Mononuclear cell (primary cell): ENCODE measurements around the gene CA10. TPM values are rescaled to one million over a fixed set of nuclear protein-coding genes. Genes with fewer than 3 reads are reported as not detected.

Experiments used
- H3K27me3 ChIP-seq: 2 replicates; pipeline ENCODE4 v1.6.0; 2011; ENCODE audit warnings: low read length, control low read depth; ENCODE audit not compliant: insufficient read depth
- H3K4me1 ChIP-seq: 2 replicates; pipeline ENCODE4 v1.5.1; 2011; ENCODE audit warnings: mild to moderate bottlenecking, low read length, control low read depth; ENCODE audit not compliant: insufficient read depth
- H3K4me3 ChIP-seq: 2 replicates; pipeline ENCODE4 v1.5.1; 2011; ENCODE audit warnings: mild to moderate bottlenecking, low read length, moderate library complexity
- H3K9me3 ChIP-seq: 2 replicates; pipeline ENCODE4 v1.5.1; 2011; ENCODE audit warnings: low read depth, mild to moderate bottlenecking, control low read depth, low read length
- total RNA-seq: library from RNA; depleted of rRNA; stranded (reverse); fragments of >200 nt; gene quantifications from one replicate; pipeline ENCODE4 v1.2.3, GENCODE V29; 2012

Gene CA10
- total RNA-seq, 1 donor: 0.10 TPM

- Histone ChIP-seq H3K4me1 (no peaks in the 10 kb centered on the region), H3K4me3 (no peak overlapping the region), H3K27me3 (no peaks in the 10 kb centered on the region), H3K9me3 (no peaks in the 10 kb centered on the region)
Observed at GRCh38 chr17:51913491-51914205, 244.9 kb downstream of the CA10 start.

DNA sequence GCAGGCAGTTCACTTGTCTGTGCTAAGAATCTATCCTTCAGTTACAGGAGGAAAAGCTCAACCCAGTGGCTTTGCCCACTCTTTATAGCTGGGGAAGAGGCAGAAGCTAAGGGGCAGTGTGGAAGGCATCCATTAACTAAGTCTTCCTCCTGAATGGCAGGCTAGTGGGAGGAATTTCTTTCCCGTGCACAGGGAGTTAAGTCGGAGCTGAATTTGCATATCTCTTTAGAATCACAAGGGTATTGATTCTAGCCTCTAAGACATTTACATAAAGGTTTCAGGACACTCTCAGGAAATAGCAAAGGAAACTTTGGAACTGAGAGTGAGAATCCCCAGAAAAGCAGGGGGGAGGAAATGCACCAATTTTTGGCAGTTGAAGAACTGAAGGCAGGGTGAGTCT is 245.6 kb downstream of the CA10 start:
- Histone ChIP-seq H3K4me1 (no peaks in the 10 kb centered on the region), H3K27me3 (no peaks in the 10 kb centered on the region), H3K4me3 (no peak overlapping the region)

DNA sequence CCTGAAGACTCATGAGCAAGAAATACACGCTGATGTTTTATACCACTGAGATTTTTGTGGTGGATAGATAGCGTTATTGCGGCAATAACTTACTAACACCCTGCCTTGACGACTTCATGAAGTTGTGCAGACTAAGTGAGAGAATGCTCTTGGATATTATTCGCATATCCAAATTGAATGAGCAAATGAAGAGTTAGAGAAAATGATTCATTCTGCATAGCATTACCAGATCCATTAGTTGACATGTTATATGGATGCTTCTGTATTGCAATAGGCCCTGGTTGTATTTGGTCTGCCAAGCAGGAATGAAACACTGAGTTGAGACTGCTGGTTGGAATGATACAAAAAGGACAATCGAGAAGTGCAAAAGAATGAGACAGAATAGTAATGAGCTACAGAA is 247.3 kb downstream of the CA10 start:
- Histone ChIP-seq H3K9me3 (no peaks in the 10 kb centered on the region), H3K27me3 (no peaks in the 10 kb centered on the region), H3K4me3 (no peak overlapping the region), H3K4me1 (no peaks in the 10 kb centered on the region)

More for the DNA sequence above, 245.6 kb downstream of the CA10 start:
- H3K9me3 ChIP-seq: no peaks in the 10 kb centered on the region

DNA sequence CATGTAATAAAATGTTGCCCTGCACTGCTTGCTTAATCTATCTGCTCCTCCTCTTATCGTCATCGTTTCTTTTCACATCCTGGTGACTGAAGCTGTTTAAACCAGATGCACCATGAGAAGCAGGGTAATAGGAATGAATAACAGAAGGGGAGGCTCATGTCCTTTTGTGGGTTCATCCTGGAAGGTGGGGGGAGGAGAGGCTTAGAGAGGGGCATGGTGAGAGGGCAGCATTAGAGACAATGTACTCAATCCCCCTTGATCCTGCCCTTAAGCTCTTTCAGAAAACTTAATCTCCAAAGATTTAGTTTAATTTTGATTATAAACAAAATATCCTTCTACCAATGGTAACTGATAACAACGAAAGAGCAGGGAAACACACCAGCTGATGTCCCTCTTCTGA is 248.5 kb downstream of the CA10 start:
- Histone ChIP-seq H3K4me1 (no peaks in the 10 kb centered on the region), H3K9me3 (no peaks in the 10 kb centered on the region), H3K4me3 (no peak overlapping the region), H3K27me3 (no peaks in the 10 kb centered on the region)

- no peak overlapping the region for H3K4me3 ChIP-seq
- H3K4me1 ChIP-seq: no peaks in the 10 kb centered on the region
- H3K27me3 ChIP-seq: no peaks in the 10 kb centered on the region
- H3K9me3 ChIP-seq: no peaks in the 10 kb centered on the region
Observed at GRCh38 chr17:51908841-51909537, 249.5 kb downstream of the CA10 start.

GRCh38 chr17:51907041-51907440 is 251.5 kb downstream of the CA10 start:
- H3K27me3 ChIP-seq: no peaks in the 10 kb centered on the region
- no peaks in the 10 kb centered on the region for H3K9me3 ChIP-seq
- H3K4me3 ChIP-seq: no peak overlapping the region
- no peaks in the 10 kb centered on the region for H3K4me1 ChIP-seq

DNA sequence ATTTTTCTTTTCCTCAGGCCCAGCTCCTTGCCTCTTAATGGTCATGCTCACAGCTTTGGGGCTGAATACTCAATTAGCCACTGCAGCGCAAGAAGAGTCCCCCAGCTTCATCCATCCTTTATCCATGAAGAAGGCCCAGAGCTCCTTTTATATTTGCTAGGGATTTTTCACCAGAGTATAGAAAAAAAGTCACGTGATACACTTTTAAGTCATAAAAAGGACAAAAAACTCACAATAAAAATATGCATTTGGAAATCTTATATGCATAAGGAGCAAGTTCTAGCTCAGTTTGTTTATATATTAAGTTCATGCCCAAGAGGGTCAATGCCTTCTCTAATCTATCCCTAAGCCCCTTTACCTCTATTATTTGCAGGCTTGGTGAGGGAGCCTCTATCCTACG is 254.1 kb downstream of the CA10 start:
- no peaks in the 10 kb centered on the region for H3K4me1 ChIP-seq
- H3K9me3 ChIP-seq: no peaks in the 10 kb centered on the region
- no peak overlapping the region for H3K4me3 ChIP-seq
- no peaks in the 10 kb centered on the region for H3K27me3 ChIP-seq

DNA sequence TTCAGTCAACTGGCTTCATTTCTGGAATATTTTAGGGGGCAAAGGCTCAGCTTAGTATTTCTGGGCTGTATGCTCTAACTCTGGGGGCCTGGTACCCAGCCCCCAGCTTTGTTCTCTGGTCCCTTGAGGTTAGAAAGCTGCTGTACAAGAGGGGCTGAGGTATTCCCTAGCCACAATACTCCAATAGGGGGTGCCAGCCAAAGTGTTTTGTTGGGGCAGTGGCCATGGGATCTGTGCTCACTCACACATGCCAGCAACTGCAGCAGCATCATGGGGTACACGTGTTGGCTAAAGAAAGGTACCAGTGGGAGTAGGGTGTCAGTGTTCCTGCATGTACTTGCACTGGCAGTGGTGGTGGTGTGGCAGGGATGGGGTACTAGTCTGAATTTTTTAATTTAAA is 257.3 kb downstream of the CA10 start:
- Histone ChIP-seq H3K4me3 (no peak overlapping the region), H3K9me3 (no peaks in the 10 kb centered on the region), H3K4me1 (no peaks in the 10 kb centered on the region), H3K27me3 (no peaks in the 10 kb centered on the region)

DNA sequence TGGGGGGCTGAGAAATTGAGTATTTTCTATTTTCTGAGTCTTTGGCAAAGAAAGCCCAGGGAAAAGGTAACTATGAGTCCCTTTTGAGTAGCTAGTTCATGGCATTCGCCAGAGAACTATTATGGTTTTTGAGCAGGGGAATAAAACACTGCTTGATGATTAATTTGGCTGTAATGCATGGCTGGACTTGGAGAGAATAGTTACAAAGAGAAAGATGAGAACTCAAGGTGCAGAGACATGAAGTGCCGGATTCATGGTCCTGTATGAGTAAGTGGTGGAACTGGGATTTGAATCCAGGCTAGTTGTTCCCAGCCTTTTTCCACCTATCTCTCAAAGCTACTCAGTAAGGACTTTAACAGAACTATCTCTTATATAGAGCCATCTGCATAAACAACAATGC is 266.6 kb downstream of the CA10 start:
- H3K4me1 ChIP-seq: no peaks in the 10 kb centered on the region
- H3K9me3 ChIP-seq: no peaks in the 10 kb centered on the region
- no peaks in the 10 kb centered on the region for H3K27me3 ChIP-seq
- H3K4me3 ChIP-seq: no peak overlapping the region

DNA sequence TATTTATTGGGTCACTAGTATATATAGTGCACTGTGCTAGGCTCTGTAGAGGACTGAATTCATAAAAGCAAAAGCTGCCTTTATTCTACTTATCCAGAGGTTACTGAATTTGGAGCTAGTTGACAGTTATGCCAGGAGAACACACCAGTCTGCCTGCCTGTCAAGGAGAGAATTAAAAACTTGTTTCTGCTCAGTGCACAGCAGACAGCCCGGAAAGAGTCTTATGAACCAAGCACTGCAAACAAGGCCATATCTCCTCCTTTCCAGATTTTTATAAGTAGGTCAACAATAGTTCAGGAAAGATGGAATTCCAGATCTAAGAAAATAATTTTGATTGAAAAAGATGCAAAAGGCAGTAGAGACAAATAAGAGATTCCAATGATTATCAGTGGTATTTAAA is 267.8 kb downstream of the CA10 start:
- Histone ChIP-seq H3K9me3 (no peaks in the 10 kb centered on the region), H3K27me3 (no peaks in the 10 kb centered on the region), H3K4me3 (no peak overlapping the region), H3K4me1 (no peaks in the 10 kb centered on the region)

DNA sequence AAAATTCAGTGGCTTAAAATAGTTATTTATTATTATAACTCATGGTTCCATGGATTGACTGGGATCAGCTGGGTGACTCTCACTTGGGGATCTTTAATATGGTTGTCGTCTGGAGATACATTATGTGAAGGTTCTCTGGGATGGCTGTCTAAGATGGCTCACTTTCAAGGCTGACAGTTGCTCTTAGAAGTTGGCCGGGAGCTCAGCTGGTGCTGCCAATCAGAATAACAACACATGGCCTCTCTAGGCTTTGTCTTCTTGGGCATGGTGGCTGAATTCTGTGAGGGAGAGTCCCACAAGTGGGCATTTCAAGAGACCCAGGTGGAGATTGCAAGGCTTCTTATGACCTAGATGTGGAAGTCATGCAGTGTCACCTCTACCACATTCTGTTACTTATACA is 269.7 kb downstream of the CA10 start:
- Histone ChIP-seq H3K27me3 (no peaks in the 10 kb centered on the region), H3K9me3 (no peaks in the 10 kb centered on the region), H3K4me3 (no peak overlapping the region), H3K4me1 (no peaks in the 10 kb centered on the region)

DNA sequence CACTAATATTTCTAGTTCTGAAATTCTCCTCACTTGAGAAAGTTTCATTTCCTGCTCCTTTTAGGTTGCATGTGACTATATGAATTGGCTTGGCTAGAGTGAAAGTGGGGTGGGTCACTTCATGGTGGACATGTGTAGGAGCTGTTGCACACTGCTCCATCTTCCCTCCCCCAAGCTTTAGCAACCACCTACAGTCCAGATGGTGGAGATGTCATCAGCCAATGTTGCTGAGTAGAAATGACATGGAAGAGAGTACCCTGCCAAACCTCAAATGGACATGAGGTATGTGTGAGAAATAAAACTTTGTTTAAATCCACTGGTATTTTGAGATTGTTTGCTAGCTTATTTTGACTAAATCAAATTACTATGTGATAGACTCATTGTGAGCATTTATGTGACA is 281.5 kb downstream of the CA10 start:
- Histone ChIP-seq H3K27me3 (no peaks in the 10 kb centered on the region), H3K4me3 (no peak overlapping the region), H3K4me1 (no peaks in the 10 kb centered on the region), H3K9me3 (no peaks in the 10 kb centered on the region)

DNA sequence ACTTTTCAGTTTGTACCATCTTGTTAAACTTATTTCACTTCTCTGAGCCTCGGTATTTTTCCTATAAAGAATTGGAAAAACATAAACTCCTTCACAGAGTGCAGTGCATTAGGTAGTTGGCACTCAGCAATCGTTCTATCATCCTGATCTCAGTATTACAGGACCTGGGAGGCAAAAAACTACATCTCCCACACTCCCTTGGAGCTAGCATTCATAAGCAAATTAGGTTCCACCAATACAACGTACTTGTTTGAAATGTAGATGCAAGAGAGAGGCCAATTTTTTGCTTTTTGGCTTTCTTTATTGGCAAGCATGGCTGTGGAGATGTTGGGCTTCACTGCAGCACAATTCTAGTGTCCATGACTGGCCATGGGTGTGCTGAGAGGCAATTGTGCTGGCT is 285.2 kb downstream of the CA10 start:
- Histone ChIP-seq H3K27me3 (no peaks in the 10 kb centered on the region), H3K9me3 (no peaks in the 10 kb centered on the region), H3K4me3 (no peak overlapping the region), H3K4me1 (no peaks in the 10 kb centered on the region)

DNA sequence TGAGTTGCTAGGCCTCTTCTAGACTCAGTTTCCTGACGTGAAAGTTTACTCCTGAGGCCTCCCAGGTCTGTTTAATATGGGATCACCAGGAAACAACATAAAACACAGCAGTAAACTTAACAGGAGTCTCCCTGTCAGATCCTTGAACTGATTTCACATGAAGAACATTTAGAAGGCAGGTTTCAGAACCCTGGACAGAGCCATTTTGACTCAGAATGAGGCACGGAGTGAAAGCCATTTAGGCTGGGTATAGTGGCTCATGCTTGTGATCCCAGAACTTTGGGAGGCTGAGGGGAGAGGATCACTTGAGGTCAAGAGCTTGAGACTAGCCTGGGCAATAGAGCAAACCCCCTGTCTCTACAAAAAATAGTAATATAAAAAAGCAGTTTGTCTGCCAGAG is 289.1 kb downstream of the CA10 start:
- H3K4me1 ChIP-seq: no peaks in the 10 kb centered on the region
- no peaks in the 10 kb centered on the region for H3K9me3 ChIP-seq
- no peak overlapping the region for H3K4me3 ChIP-seq
- H3K27me3 ChIP-seq: no peaks in the 10 kb centered on the region

- Histone ChIP-seq H3K4me1 (no peaks in the 10 kb centered on the region), H3K9me3 (no peaks in the 10 kb centered on the region), H3K4me3 (no peak overlapping the region), H3K27me3 (no peaks in the 10 kb centered on the region)
Observed at GRCh38 chr17:51860954-51861561, 297.5 kb downstream of the CA10 start.
